ENCODE results near the gene FAM89A. TPM values are rescaled to one million over a fixed set of nuclear protein-coding genes. Genes with fewer than 3 reads are reported as not detected.
"Not testable (repeated sequence)": the region's sequence is repeated elsewhere in the genome, so short reads cannot be mapped to it uniquely, and the experiment has no call there.

FAM89A gene
- total RNA-seq, 1 experiment from 2014 or later = 49.3 TPM

GRCh38 chr1:231048419-231048818 lies 8.4 kb upstream of the FAM89A start:
- not testable (repeated sequence) for H3K4me1 ChIP-seq; H3K4me3 ChIP-seq; H3K27ac ChIP-seq; DNase-seq; H3K9me3 ChIP-seq (replicated peaks); H3K36me3 ChIP-seq; H3K27me3 ChIP-seq

DNA sequence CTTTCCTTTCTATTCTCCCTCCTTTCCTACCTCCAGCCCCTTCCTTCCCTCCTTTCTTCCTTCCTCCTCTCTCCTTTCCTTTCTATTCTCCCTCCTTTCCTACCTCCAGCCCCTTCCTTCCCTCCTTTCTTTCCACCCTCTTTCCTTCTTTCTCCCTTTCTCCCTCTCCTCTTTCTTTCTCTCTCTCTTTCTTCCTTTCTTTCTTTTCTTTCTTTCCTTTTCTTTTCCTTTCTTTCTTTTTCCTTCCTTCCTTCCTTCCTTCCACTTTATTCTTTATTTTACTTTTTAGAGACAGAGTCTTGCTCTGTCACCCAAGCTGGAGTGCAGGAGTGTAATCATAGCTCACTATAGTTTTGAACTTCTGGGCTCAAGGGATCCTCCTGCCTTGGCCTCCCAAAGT lies 7.5 kb upstream of the FAM89A start:
- not testable (repeated sequence) for H3K4me3 ChIP-seq; H3K27ac ChIP-seq; H3K27me3 ChIP-seq; DNase-seq; H3K36me3 ChIP-seq; H3K4me1 ChIP-seq; H3K9me3 ChIP-seq (replicated peaks)

DNA sequence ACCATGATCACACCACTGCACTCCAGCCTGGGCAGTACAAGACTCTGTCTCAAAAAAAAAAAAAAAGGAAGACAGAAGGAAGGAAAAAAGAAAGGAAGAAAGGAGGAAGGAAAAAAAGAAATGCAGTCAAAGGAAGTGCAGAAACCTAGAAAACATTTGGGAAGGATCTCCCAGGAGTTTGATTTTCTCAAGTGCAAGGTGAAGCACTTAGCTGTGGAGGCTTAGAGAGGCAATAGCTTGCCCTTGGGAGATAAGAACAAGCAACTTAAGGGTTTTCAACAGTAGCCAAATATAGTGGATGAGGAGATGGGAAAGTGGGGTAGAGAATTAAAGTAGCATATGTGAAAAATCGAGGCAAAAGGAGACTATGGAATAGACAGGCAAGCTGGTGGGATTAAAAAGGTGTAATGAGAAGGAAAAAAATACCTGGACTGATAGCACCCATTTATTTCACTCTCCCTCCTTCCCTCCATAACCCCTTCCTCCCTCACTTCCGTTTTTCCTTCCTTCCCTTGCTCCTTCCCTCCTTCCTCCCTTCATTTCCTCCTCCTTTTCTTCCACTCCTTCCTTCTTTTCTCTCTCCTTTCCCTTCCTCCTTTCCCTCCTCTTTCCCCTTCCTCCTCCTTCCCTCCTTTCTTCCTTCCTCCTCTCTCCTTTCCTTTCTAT lies 6.8 kb upstream of the FAM89A start:
- H3K36me3 ChIP-seq = no peaks in the 10 kb centered on the region
- DNase-seq = no peak
- H3K9me3 ChIP-seq (replicated peaks) = peaks cover 4% of the 10 kb centered on the region; the same call in 1 of the 2 replicates
- no peaks in the 10 kb centered on the region for H3K4me1 ChIP-seq
- H3K4me3 ChIP-seq = no peak overlapping the region
- H3K27me3 ChIP-seq = 0 out of 2 replicates have a peak, but pooled peaks cover 2% of the 10 kb centered on the region
- H3K27ac ChIP-seq = no peak overlapping the region

DNA sequence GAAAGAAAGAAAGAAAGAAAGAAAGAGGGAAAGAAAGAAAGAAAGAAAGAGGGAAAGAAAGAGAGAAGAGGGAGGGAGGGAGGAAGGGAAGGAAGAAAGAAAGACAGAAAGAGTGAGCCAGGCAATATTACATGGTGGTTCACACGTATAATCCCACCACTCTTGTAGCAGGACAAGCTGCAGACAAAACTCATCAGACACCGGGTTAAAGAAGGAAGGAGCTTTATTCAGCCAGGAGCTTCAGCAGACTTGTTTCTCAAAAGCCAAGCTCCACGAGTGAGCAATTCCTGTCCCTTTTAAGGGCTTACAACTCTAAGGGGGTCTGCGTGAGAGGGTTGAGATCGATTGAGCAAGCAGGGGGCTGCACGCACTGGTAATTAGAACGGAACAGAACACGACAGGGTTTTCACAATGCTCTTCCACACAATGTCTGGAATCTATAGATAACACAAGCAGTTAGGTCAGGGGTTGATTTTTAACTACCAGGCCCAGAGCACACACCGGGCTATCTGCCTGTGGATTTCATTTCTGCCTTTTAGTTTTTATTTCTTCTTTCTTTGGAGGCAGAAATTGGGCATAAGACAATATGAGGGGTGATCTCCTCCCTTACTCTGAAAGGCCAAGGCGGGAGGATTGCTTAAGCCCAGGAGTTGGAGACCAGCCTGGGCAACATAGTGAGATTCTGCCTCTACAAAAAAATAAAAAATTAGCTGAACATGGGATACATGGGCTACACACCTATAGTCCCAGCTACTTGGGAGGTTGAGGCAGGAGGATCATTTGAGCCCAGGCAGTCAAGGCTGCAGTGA lies 6.1 kb upstream of the FAM89A start:
- not testable (repeated sequence) for H3K36me3 ChIP-seq; H3K4me1 ChIP-seq; H3K9me3 ChIP-seq (replicated peaks); H3K27me3 ChIP-seq; H3K4me3 ChIP-seq; H3K27ac ChIP-seq; DNase-seq

DNA sequence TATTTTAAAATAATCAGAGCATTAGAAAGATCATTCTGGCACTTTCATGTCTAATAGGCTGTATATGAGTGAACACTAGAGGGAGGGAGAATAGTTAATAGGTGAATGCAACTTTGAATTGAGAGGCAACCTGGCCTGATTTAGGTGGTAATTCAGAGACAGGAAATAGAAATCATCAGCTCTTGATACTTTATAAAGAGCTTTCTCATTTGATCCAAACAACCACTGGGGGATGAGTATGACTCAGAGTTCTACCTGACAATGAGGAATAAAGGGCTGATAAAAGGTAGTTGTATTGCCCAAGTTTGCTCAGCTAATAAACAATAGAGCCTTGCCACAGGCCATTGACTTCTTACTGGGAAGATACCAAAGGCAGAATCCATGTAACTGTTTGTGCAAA lies 5.2 kb upstream of the FAM89A start:
- Histone ChIP-seq H3K36me3 (no peaks in the 10 kb centered on the region), H3K4me1 (peaks cover 5% of the 10 kb centered on the region; the same call in 1 of the 2 replicates), H3K9me3 (replicated peaks) (peaks cover 4% of the 10 kb centered on the region; the same call in 1 of the 2 replicates), H3K4me3 (no peak overlapping the region), H3K27ac (no peak overlapping the region), H3K27me3 (0 out of 2 replicates have a peak, but pooled peaks cover 2% of the 10 kb centered on the region)
- no peak for DNase-seq

DNA sequence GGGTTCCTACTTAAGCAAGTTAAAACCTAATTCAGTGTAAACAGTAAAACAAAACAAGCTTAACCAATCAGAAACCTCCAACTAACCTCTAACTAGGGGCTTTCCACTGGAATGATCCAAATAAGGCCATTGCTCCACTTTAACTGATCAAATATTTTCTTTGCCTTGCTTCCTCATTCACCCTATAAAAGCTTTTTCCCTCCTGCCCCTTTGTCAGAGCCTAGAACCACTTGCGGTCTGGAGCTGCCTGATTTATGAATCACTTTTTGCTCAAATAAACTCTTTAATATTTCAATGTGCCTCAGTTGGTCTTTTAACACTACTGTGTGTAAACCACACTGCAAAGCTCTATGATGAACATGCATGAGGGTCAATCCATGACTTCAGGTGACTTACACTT lies 4.5 kb upstream of the FAM89A start:
- Histone ChIP-seq H3K4me1 (peaks cover 5% of the 10 kb centered on the region; the same call in 1 of the 2 replicates), H3K27ac (no peak overlapping the region), H3K4me3 (no peak overlapping the region), H3K9me3 (replicated peaks) (peaks cover 4% of the 10 kb centered on the region; the same call in 1 of the 2 replicates), H3K27me3 (0 out of 2 replicates have a peak, but pooled peaks cover 2% of the 10 kb centered on the region), H3K36me3 (no peaks in the 10 kb centered on the region)
- DNase-seq = no peak

DNA sequence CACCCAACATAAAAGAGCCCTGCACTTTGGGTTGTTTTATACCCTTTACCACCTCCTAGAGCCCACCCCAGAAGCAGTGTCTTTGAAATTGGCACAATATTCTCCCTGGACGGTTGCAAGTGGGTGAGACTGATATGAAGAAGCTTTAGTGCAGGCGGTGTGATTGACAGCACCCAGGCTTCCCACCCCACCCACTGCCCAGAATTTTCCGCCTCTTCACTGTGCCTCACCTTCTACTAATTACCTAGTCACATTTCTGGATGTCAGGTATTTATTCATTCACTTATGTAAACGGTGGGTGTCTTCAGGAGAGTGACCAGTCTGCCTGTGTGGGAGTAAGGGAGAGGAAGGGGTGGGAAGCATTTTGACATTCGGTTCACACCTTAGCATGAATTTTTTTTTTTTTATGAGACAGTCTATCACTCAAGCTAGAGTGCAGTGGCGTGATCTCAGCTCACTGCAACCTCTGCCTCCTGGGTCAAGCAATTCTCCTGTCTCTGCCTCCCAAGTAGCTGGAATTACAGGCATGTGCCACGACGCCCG lies 1.7 kb upstream of the FAM89A start:
- no peak overlapping the region for H3K4me3 ChIP-seq
- no peak overlapping the region for H3K27ac ChIP-seq
- H3K36me3 ChIP-seq = peaks cover 4% of the 10 kb centered on the region; the same call in 1 of the 2 replicates
- H3K27me3 ChIP-seq = 0 out of 2 replicates have a peak, but pooled peaks cover under 1% of the 10 kb centered on the region
- H3K9me3 ChIP-seq (replicated peaks) = peaks cover 4% of the 10 kb centered on the region; the same call in 1 of the 2 replicates
- peaks cover 5% of the 10 kb centered on the region; the same call in 1 of the 2 replicates for H3K4me1 ChIP-seq
- DNase-seq = no peak

DNA sequence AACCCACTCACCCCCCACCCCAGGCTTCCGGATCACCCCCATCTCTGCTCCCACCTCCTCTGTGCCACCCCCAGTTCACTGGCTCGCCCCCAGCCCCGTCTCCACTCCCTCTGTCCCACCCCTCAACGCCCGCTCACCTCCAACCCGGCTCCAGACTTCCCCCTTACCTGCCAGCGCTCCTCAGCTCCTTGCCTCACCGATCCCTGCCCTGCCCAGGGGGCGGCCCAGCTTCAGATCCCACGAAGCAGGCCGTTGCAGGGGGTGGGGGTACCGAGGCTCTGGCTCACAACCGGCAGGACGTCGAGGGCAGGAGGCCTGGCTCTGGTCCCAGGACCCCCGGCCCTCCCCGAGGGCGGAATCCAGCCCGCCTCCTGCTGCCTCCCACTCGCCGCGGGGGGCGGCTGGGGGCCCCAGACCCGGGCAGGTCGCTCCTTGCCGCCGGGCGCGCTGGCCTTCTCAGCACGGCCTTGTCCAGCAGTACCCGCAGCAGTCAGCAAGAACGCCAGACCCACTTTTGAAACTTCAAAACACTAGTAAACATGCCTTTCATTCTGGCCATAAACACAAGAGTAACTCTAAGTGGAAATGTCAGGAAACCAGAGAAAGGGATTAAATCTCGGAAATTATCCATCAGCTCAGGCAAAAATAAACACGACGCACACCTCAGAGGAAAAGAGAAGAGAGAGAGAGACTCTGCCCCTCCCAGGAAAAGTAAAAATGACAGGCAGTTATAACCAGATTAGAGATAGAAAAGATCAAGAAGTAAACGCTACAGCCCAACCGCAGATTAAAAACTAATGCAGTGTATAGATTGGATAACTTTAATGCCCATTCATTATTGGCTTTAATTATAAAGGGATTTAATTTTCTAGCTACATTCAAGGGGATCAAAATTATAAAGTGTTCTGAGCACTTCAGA lies 1.0 kb upstream of the FAM89A start:
- DNase-seq = peak; percentile 19 to 44
- Histone ChIP-seq H3K36me3 (peaks cover 5% of the 10 kb centered on the region; the same call in 1 of the 2 replicates), H3K27ac (no peak overlapping the region), H3K4me3 (peak overlapping the region; percentile 88), H3K9me3 (replicated peaks) (peaks cover 4% of the 10 kb centered on the region; the same call in 1 of the 2 replicates), H3K27me3 (no peaks in the 10 kb centered on the region), H3K4me1 (peaks cover 5% of the 10 kb centered on the region; the same call in 1 of the 2 replicates)

GRCh38 chr1:231039161-231040018 lies 664 bp downstream of the FAM89A start:
- Histone ChIP-seq H3K9me3 (replicated peaks) (peaks cover under 1% of the 10 kb centered on the region; the same call in 1 of the 2 replicates), H3K27me3 (no peaks in the 10 kb centered on the region), H3K4me1 (peaks cover 5% of the 10 kb centered on the region; the same call in 1 of the 2 replicates), H3K4me3 (peak overlapping the region; percentile 88), H3K36me3 (peaks cover 5% of the 10 kb centered on the region; the same call in 1 of the 2 replicates), H3K27ac (peak overlapping the region; percentile 73)
- DNase-seq = peak; percentile 62 to 73

GRCh38 chr1:231037585-231038517 lies 2.2 kb downstream of the FAM89A start:
- peaks cover 5% of the 10 kb centered on the region; the same call in 1 of the 2 replicates for H3K4me1 ChIP-seq
- no peak overlapping the region for H3K27ac ChIP-seq
- no peaks in the 10 kb centered on the region for H3K27me3 ChIP-seq
- no peak for DNase-seq
- no peaks in the 10 kb centered on the region for H3K9me3 ChIP-seq (replicated peaks)
- H3K36me3 ChIP-seq = peaks cover 8% of the 10 kb centered on the region
- no peak overlapping the region for H3K4me3 ChIP-seq

GRCh38 chr1:231036416-231036815 lies 3.6 kb downstream of the FAM89A start:
- Histone ChIP-seq H3K4me3 (no peak overlapping the region), H3K27ac (no peak overlapping the region), H3K9me3 (replicated peaks) (no peaks in the 10 kb centered on the region), H3K36me3 (peaks cover 8% of the 10 kb centered on the region), H3K4me1 (peaks cover 5% of the 10 kb centered on the region; the same call in 1 of the 2 replicates), H3K27me3 (no peaks in the 10 kb centered on the region)
- DNase-seq = no peak

- H3K4me3 ChIP-seq = no peak overlapping the region
- H3K27ac ChIP-seq = no peak overlapping the region
These were observed 4.3 kb downstream of the FAM89A start for GRCh38 chr1:231035799-231036198.

More at GRCh38 chr1:231035799-231036198, 4.3 kb downstream of the FAM89A start:
- Histone ChIP-seq H3K9me3 (replicated peaks) (no peaks in the 10 kb centered on the region), H3K27me3 (no peaks in the 10 kb centered on the region), H3K4me1 (no peaks in the 10 kb centered on the region), H3K36me3 (peaks cover 8% of the 10 kb centered on the region)
- no peak for DNase-seq
